H1 (cell line): ENCODE measurements around the gene BUD23.

ENCODE experiments used
- CTCF ChIP-seq, 3 experiments: IDR thresholded peaks; 1 replicate in 2 of 3; 2 replicates in 1 of 3; pipeline versions ENCODE4 v1.5.1 to v1.6.1; 2011; ENCODE audit warnings: low read length in 3 of 3, mild to moderate bottlenecking in 3 of 3, inconsistent platforms in 2 of 3, low read depth in 1 of 3, moderate library complexity in 1 of 3; ENCODE audit not compliant: insufficient read depth in 1 of 3; ENCODE audit errors: control extremely low read depth in 1 of 3
- RAD21 ChIP-seq, 2 experiments: IDR thresholded peaks in 1 of 2; conservative IDR thresholded peaks in 1 of 2; 2 replicates each; pipeline ENCODE4 v1.6.1; 2011; ENCODE audit warnings: low read depth in 2 of 2, low read length in 2 of 2, improper control_type of control experiment in 1 of 2, inconsistent platforms in 1 of 2, mild to moderate bottlenecking in 1 of 2, moderate library complexity in 1 of 2
- RXRA ChIP-seq: IDR thresholded peaks from 2 replicates; pipeline ENCODE4 v1.6.1; 2011; ENCODE audit warnings: low read depth, mild to moderate bottlenecking, low read length, moderate library complexity; ENCODE audit not compliant: insufficient read depth

GRCh38 chr7:73646785-73647724 is 36.3 kb upstream of the BUD23 start:
- TF ChIP-seq RAD21 (IDR thresholded peaks at IDR 0.05 in 1 of 2, conservative IDR thresholded peaks at IDR 0.05 in 1 of 2; ENCODE audit: low read depth in 2 of 2, low read length in 2 of 2): no peak
- TF ChIP-seq CTCF (IDR thresholded peaks at IDR 0.05; ENCODE audit: control extremely low read depth in 1 of 3, insufficient read depth in 1 of 3, low read depth in 1 of 3, low read length in 3 of 3): no peak
- no peak for TF ChIP-seq RXRA
